T-cell (primary cell): Measurements from ENCODE around the gene SUPT3H. TPM values are rescaled to one million over a fixed set of nuclear protein-coding genes. Genes with fewer than 3 reads are reported as not detected.

Experiments
- ATAC-seq, 4 experiments: fragments of 200-7000 bp in 3 of 4; fragments of 150-1000 bp in 1 of 4; cut with Tn5 transposase; replicated peaks in 1 of 4; 1 replicate in 3 of 4; 2 replicates in 1 of 4; pipeline ENCODE4 v1.10.0; 2021; ENCODE audit warnings: moderate library complexity in 3 of 4, mild to moderate bottlenecking in 2 of 4, moderate number of reproducible peaks in 1 of 4
- CTCF ChIA-PET, 2 donors: fragments of 300-600 bp; sonication (Branson Sonifier 250); formaldehyde crosslinking; loops; one replicate each; lab custom pipeline; 2022; ENCODE audit warnings: antibody characterized with exemption in 2 of 2; lab: Charles Lee
- POLR2A ChIA-PET, 2 donors: fragments of 300-600 bp; sonication (Branson Sonifier 250); formaldehyde crosslinking; loops; one replicate each; lab custom pipeline; 2022; ENCODE audit warnings: antibody characterized with exemption in 2 of 2; lab: Charles Lee
- DNase-seq, 35 experiments: peaks; one replicate each; pipeline versions ENCODE4 v3.0.0 to v3.0.0-alpha.2; 2013 to 2023
- H3K27ac ChIP-seq: one replicate; pipeline ENCODE4 v1.5.1; 2013; ENCODE audit warnings: low read length
- H3K27me3 ChIP-seq, 2 experiments: replicated peaks in 1 of 2; 1 replicate in 1 of 2; 2 replicates in 1 of 2; pipeline versions ENCODE4 v1.6.1 to v1.7.0; 2013; ENCODE audit warnings: low read length in 1 of 2, mixed read lengths in 1 of 2; ENCODE audit not compliant: control insufficient read depth in 2 of 2, insufficient read depth in 2 of 2; ENCODE audit errors: extremely low read depth in 1 of 2
- H3K36me3 ChIP-seq, 2 donors: 1 replicate in 1 of 2; 2 replicates in 1 of 2; pipeline versions ENCODE4 v1.6.1 to v1.7.0; 2013; ENCODE audit warnings: low read length in 1 of 2; ENCODE audit not compliant: control insufficient read depth in 2 of 2, insufficient read depth in 1 of 2; ENCODE audit errors: extremely low read depth in 1 of 2
- H3K4me1 ChIP-seq, 2 experiments: 1 replicate in 1 of 2; 2 replicates in 1 of 2; pipeline versions ENCODE4 v1.6.1 to v1.7.0; 2013; ENCODE audit warnings: low read length in 2 of 2, mixed read lengths in 1 of 2; ENCODE audit not compliant: insufficient read depth in 2 of 2, control insufficient read depth in 1 of 2; ENCODE audit errors: extremely low read depth in 1 of 2
- H3K4me3 ChIP-seq, 2 donors: 1 replicate in 1 of 2; 2 replicates in 1 of 2; pipeline versions ENCODE4 v1.5.1 to v1.7.0; 2013; ENCODE audit warnings: mild to moderate bottlenecking in 2 of 2, low read length in 1 of 2, moderate library complexity in 1 of 2; ENCODE audit not compliant: control insufficient read depth in 1 of 2; ENCODE audit errors: extremely low read depth in 1 of 2
- H3K9me3 ChIP-seq: 2 replicates; pipeline ENCODE4 v1.7.0; 2013
- H3K27ac Mint-ChIP-seq, 2 donors: one replicate each; pipeline ENCODE4 v1.8.0; 2020 to 2021; ENCODE audit warnings: mild to moderate bottlenecking in 2 of 2, mixed read lengths in 2 of 2
- H3K27me3 Mint-ChIP-seq, 2 donors: one replicate each; pipeline ENCODE4 v1.8.0; 2021 to 2022; ENCODE audit warnings: mixed read lengths in 2 of 2
- H3K36me3 Mint-ChIP-seq: one replicate; pipeline ENCODE4 v1.8.0; 2021; ENCODE audit warnings: mixed read lengths
- H3K4me1 Mint-ChIP-seq, 3 donors: one replicate each; pipeline ENCODE4 v1.8.0; 2020 to 2022; ENCODE audit warnings: mixed read lengths in 3 of 3, mild to moderate bottlenecking in 1 of 3
- H3K4me3 Mint-ChIP-seq, 3 donors: one replicate each; pipeline ENCODE4 v1.8.0; 2020 to 2022; ENCODE audit warnings: mild to moderate bottlenecking in 3 of 3, mixed read lengths in 3 of 3, moderate library complexity in 3 of 3
- H3K9me3 Mint-ChIP-seq, 3 donors: one replicate each; pipeline ENCODE4 v1.8.0; 2020 to 2022; ENCODE audit warnings: mixed read lengths in 3 of 3
- WGBS: methylation state at CpG from one replicate; pipeline ENCODE4 v1.1.5; 2013; ENCODE audit warnings: missing lambda C conversion rate; ENCODE audit not compliant: insufficient coverage; 5-methylcytosine and 5-hydroxymethylcytosine counted together
- total RNA-seq, 35 experiments: library from RNA in 6 of 35; stranded (reverse) in 6 of 35; fragments of 120-200 nt in 1 of 35; gene quantifications; one replicate each; pipeline versions ENCODE4 v1.2.1 to v1.2.4 and lab custom pipeline; 2013 to 2026

Gene SUPT3H
- total RNA-seq, 5 donors from 2014 or later (not counting 1 experiment from before 2014, with no cell fraction given): 9.3 to 12.9 (median 10.7) TPM

DNA sequence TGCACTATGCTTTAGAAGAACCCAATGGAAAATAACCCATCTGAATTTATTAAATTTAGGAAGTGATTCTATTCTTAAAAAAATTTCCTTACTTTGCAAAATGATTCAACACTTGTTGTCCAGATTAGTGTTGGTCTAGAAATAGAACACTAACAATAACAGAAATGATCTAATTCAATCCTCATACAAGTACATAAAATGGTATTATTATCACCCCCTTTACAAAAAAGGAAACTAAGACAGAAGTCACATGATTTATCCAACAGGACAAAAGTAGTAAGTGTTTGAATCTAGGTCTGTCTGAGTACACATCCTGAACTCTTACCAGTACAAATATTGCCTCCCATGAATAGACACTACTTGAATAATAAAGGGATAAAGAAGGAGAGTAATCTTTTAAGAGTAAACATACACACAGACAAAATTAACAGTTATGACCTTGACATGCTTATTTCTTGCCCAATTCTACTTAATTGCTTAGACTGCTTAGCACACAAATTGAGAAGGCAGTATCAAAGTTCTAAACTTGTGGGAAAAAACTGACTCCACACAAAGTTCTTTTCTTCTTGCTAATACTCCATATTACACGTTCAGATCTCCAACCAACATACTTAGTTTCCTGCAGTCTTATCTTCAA, 245.0 kb downstream of the SUPT3H start:
- no peak for DNase-seq
- WGBS: no CpG with 5 or more reads among the region's 1 CpG
- H3K27ac Mint-ChIP-seq: no peak overlapping the region

DNA sequence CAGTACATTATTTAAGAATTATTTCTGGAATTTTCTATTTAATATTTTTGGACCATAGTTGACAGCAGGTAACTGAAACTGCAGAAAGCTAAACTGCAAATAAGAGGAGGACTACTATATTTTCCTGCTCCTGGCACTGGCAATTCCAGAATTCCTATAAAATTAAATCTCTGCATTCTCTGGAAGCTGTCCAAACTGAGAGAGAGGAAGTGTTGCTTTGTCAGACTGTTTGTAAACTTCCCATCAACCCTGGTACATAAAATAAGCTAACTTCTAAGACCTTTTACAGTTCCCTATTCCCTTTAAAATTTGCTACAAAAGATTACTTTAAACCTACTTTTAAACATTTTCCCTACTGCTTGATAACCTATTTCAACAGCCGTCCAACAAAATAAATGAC, 245.7 kb downstream of the SUPT3H start:
- ChIA-PET POLR2A (interaction anchor here in 1 of 2 donors (0.6 kb wide), 1 partner anchor 473 kb away, joined by 10 read pairs; no protein-coding TSS in a partner anchor), CTCF (interaction anchor here in 1 of 2 donors (0.6 kb wide), 1 partner anchor 330 kb away, joined by 3 read pairs; no protein-coding TSS in a partner anchor)
- peaks cover 0 to 6% (median 0%) of the 10 kb centered on the region in 3 donors for H3K4me1 Mint-ChIP-seq
- no peak for DNase-seq
- Histone ChIP-seq H3K27me3 (no peaks in the 10 kb centered on the region), H3K36me3 (no peaks in the 10 kb centered on the region), H3K4me3 (no peak overlapping the region), H3K9me3 (peaks cover 6% of the 10 kb centered on the region), H3K27ac (no peak overlapping the region), H3K4me1 (no peaks in the 10 kb centered on the region)
- WGBS: no CpG with 5 or more reads among the region's 1 CpG
- H3K9me3 Mint-ChIP-seq: peaks cover 18 to 19% (median 18%) of the 10 kb centered on the region in 3 donors
- peaks cover 30% of the 10 kb centered on the region for H3K36me3 Mint-ChIP-seq
- ATAC-seq: no peak
- H3K27ac Mint-ChIP-seq: no peak overlapping the region
- H3K4me3 Mint-ChIP-seq: no peak overlapping the region
- no peaks in the 10 kb centered on the region for H3K27me3 Mint-ChIP-seq

More for the DNA sequence above, 245.0 kb downstream of the SUPT3H start:
- Histone ChIP-seq H3K27ac (no peak overlapping the region), H3K36me3 (no peaks in the 10 kb centered on the region), H3K9me3 (peaks cover 6% of the 10 kb centered on the region), H3K27me3 (no peaks in the 10 kb centered on the region), H3K4me1 (no peaks in the 10 kb centered on the region), H3K4me3 (no peak overlapping the region)
- CTCF ChIA-PET: no interaction called here
- Mint-ChIP-seq H3K27me3 (no peaks in the 10 kb centered on the region), H3K4me1 (peaks cover 0 to 6% (median 0%) of the 10 kb centered on the region in 3 donors), H3K36me3 (peaks cover 30% of the 10 kb centered on the region), H3K4me3 (no peak overlapping the region), H3K9me3 (peaks cover 19 to 21% (median 20%) of the 10 kb centered on the region in 3 donors)
- no peak for ATAC-seq
- POLR2A ChIA-PET: no interaction called here

DNA sequence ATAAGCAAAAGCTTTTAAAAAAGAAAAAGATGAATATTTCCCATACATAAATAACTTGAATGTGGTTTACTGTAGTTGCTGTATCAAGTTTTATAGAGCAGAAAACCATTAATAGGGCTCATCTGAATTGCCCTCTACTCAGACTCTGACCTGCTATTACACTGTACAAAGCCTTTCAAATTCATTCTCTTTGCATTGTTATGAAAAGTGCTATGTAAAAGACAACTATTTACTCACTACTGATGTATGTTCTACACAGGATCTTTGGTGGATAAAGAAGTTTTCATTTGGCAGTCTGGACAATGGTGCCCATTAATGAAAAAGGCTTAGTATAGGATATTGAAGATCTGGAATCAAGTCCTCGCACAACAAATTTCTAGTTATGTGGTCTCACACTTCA, 248.7 kb downstream of the SUPT3H start:
- Mint-ChIP-seq H3K9me3 (no peaks in the 10 kb centered on the region), H3K27ac (no peak overlapping the region), H3K36me3 (peaks cover 10% of the 10 kb centered on the region), H3K27me3 (no peaks in the 10 kb centered on the region), H3K4me1 (peaks cover 0 to 6% (median 0%) of the 10 kb centered on the region in 3 donors), H3K4me3 (no peak overlapping the region)
- Histone ChIP-seq H3K9me3 (no peaks in the 10 kb centered on the region), H3K27ac (no peak overlapping the region), H3K4me1 (no peaks in the 10 kb centered on the region), H3K27me3 (no peaks in the 10 kb centered on the region), H3K36me3 (no peaks in the 10 kb centered on the region), H3K4me3 (no peak overlapping the region)
- ATAC-seq (no peak), DNase-seq (no peak)
- ChIA-PET CTCF (no interaction called here), POLR2A (no interaction called here)
- 100% methylated on average over 1 of the region's 1 CpG for WGBS

DNA sequence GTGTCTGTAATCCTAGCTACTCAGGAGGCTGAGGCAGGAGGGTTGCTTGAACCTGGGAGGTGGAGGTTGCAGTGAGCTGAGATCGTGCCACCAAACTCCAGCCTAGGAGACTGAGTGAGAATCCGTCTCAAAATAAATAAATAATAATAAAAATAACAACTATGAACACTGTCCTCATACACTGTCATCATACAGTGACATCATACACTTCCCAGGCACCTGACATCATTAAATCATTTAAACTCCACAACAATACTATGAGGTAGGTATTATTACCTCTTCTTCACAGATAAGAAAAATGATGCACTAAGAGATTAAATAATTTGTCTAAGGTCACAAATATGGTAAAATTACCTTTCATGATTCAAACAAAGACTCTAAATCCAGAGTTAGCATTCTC, 250.5 kb downstream of the SUPT3H start:
- no peaks in the 10 kb centered on the region for H3K36me3 Mint-ChIP-seq
- no peak overlapping the region for H3K4me3 ChIP-seq
- no peaks in the 10 kb centered on the region for H3K27me3 ChIP-seq
- peaks cover 0 to under 1% (median 0%) of the 10 kb centered on the region in 3 donors for H3K4me1 Mint-ChIP-seq
- no peaks in the 10 kb centered on the region for H3K27me3 Mint-ChIP-seq
- no peaks in the 10 kb centered on the region for H3K9me3 Mint-ChIP-seq
- H3K4me3 Mint-ChIP-seq: no peak overlapping the region
- DNase-seq (no peak), ATAC-seq (no peak)
- H3K27ac ChIP-seq: no peak overlapping the region
- CTCF ChIA-PET: no interaction called here
- no CpG with 5 or more reads among the region's 2 CpGs for WGBS
- H3K9me3 ChIP-seq: no peaks in the 10 kb centered on the region
- no peaks in the 10 kb centered on the region for H3K36me3 ChIP-seq
- POLR2A ChIA-PET: interaction anchor here in 1 of 2 donors (0.7 kb wide), 1 partner anchor 15 kb away, joined by 4 read pairs; no protein-coding TSS in a partner anchor
- H3K27ac Mint-ChIP-seq: no peak overlapping the region
- H3K4me1 ChIP-seq: no peaks in the 10 kb centered on the region

DNA sequence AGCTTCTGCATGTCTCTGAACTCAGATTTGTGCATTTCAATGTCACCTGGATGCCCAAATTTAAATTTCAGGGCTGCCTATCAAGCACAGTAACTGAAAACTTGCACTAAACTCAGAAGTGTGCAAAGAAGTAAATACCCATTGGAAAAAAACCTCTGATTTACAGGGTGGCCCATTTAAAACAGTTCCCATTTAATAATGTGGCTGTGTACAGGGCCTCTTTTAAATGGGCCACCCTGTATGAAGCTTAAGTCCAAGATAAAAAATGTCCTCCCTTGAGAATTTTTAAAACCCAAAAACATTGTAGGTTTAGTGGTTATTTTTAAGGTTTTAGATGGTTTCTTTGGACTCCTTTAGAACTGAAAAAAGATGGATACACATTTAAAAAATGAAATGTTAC, 251.7 kb downstream of the SUPT3H start:
- Histone ChIP-seq H3K27me3 (no peaks in the 10 kb centered on the region), H3K9me3 (no peaks in the 10 kb centered on the region), H3K4me1 (no peaks in the 10 kb centered on the region), H3K36me3 (no peaks in the 10 kb centered on the region), H3K4me3 (no peak overlapping the region), H3K27ac (no peak overlapping the region)
- Mint-ChIP-seq H3K4me1 (no peaks in the 10 kb centered on the region), H3K36me3 (no peaks in the 10 kb centered on the region), H3K27ac (no peak overlapping the region), H3K4me3 (no peak overlapping the region), H3K27me3 (no peaks in the 10 kb centered on the region), H3K9me3 (no peaks in the 10 kb centered on the region)
- ChIA-PET CTCF (no interaction called here), POLR2A (no interaction called here)
- no peak for DNase-seq
- no peak for ATAC-seq

DNA sequence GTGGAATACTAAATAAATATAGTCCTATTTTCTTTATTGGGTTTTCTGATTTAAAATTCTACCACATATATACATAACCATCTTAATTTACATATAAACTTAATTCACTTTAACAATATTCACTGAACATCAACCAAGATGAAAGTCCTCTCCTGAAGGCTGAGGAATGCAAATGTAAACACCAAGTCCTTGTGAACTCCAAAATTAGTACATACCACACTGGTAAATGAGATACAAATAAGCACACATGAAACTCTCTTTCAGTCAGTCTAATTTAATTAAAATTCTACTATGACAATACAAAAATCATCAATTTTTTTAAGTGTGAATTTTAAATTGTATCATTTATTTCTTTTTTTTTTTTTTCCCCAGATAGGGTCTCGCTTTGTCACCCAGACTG, 254.7 kb downstream of the SUPT3H start:
- no CpG with 5 or more reads among the region's 1 CpG for WGBS
- no peak overlapping the region for H3K4me3 Mint-ChIP-seq

More for the DNA sequence above, 254.7 kb downstream of the SUPT3H start:
- H3K4me1 ChIP-seq: no peaks in the 10 kb centered on the region
- ChIA-PET POLR2A (no interaction called here), CTCF (no interaction called here)
- no peak overlapping the region for H3K27ac ChIP-seq
- Mint-ChIP-seq H3K4me1 (no peaks in the 10 kb centered on the region), H3K27me3 (no peaks in the 10 kb centered on the region), H3K36me3 (no peaks in the 10 kb centered on the region), H3K9me3 (no peaks in the 10 kb centered on the region), H3K27ac (no peak overlapping the region)
- DNase-seq (no peak), ATAC-seq (no peak)
- no peak overlapping the region for H3K4me3 ChIP-seq
- no peaks in the 10 kb centered on the region for H3K27me3 ChIP-seq
- H3K9me3 ChIP-seq: no peaks in the 10 kb centered on the region
- no peaks in the 10 kb centered on the region for H3K36me3 ChIP-seq
